HG03575 (cell line): ENCODE measurements around the gene ELL.
"Not testable (repeated sequence)": the region's sequence is repeated elsewhere in the genome, so short reads cannot be mapped to it uniquely, and the experiment has no call there.

Experiments
- ATAC-seq: cut with Tn5 transposase; IDR thresholded peaks from one replicate; pipeline ENCODE4 v1.9.1; 2021; ENCODE audit not compliant: unreplicated experiment, insufficient number of reproducible peaks, low FRiP score; ENCODE audit errors: extremely low read depth

The ELL gene

DNA sequence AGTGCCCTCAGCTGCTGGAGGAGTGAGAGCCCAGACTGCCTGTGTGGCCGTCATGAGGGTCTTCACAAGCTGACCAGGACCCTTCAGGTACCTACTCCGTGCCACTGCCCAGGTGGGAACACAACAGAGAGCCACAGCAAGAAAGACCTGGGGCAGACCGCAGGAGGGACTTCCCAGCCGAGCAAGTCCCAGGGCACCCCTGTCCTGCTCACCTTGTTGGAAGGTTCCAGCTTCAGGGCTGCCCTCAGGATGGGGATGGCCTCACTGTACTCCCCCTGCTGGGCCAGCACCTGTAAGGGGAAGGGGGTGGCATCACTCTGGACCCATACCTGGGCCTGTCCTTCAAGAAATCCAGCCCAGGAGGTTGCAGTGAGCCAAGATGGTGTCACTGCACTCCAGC is 11.2 kb upstream of the ELL start:
- ATAC-seq, result no peak

DNA sequence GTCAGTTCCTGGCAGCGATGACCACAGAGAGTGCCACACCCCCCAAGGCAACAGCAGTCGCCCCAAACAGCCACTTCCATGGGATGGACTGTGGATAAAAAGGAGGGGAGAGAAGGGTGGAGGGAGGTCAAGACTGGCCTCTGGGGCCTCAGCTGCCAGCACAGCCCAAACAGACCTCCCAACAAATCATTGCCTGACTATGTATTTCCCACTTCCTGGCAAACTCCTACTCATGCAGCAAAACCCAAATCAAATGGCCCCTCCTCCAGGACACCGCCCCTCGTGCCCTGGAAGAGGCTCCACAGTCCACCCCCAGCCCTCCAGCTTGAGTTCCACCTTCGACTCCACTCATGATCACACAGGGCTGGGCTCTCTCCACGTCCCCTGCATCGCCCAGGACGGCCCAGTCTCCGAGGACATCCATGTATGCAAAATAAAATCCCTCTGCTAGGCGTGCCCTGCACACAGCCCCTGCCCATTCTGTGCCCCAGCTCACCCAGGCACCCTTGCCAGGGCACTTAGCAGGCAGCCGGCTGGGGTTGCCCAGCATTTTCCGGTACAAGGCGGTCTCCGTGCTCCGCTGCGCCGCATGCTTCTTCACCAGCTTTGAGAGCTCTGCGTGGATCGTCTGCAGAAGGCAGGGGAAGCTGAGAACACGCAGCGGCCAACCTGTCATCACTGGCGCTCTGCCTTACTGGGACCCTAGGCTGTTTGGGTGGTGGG is 10.5 kb upstream of the ELL start:
- no peak for ATAC-seq

GRCh38 chr19:18531485-18531884 is 9.6 kb upstream of the ELL start:
- ATAC-seq, result no peak

GRCh38 chr19:18529782-18530181 is 7.9 kb upstream of the ELL start:
- no peak for ATAC-seq

- ATAC-seq, result no peak
Observed at GRCh38 chr19:18526316-18526715, 4.4 kb upstream of the ELL start.

DNA sequence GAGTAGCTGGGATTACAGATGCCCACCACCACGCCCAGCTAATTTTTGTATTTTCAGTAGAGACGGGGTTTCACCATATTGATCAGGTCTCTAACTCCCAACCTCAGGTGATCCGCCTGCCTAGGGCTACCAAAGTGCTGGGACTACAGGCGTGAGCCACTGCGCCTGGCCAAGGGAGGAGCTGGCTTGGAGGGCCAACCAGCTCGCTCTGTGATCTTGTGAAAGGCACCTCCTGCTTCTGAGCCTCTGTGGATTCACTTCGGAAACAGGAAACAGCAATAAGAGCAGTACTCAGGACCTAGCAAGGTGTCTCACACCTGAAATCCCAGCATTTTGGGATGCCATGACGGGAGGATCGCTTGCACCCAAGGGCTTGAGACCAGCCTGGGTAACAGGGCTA is 2.0 kb upstream of the ELL start:
- no peak for ATAC-seq

GRCh38 chr19:18522862-18523440 is 1.1 kb upstream of the ELL start:
- ATAC-seq, result not testable (repeated sequence)

DNA sequence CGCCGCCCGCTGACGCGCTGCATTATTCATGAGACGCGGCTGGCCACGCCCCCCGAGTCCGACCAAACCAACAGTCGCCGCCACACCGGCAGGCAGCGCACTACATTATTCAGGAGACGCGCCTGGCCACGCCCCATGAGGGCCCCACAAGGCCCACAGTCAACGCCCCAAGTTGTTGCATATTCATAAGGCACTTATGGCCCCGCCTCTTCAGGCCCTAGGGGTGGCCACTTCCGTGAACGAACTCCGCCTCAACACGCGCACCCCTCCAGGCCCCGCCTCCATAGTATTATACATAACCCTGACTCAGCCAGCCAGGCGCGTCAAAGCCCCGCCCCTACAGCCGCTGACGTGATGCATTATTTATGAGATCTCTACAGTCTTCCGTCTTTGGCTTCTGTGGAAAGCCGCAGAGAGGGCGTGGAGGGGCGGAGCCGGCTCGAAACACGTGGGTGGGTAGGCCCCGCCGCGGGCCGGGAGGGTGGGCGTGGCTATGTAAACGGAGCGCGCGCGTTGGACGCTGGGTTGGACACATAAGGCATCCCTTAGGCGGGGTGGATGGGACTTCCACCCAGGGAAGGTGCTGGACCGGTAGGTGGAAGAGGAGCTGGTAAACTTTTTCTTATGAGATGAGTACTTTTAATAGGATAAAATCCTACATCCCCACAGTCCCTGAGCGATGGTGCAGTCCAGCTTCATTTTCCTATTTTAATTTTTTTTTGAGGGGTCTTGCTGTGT is 423 bp upstream of the ELL start:
- ATAC-seq, result peak; percentile 65

GRCh38 chr19:18520848-18521691 is 800 bp downstream of the ELL start:
- no peak for ATAC-seq

DNA sequence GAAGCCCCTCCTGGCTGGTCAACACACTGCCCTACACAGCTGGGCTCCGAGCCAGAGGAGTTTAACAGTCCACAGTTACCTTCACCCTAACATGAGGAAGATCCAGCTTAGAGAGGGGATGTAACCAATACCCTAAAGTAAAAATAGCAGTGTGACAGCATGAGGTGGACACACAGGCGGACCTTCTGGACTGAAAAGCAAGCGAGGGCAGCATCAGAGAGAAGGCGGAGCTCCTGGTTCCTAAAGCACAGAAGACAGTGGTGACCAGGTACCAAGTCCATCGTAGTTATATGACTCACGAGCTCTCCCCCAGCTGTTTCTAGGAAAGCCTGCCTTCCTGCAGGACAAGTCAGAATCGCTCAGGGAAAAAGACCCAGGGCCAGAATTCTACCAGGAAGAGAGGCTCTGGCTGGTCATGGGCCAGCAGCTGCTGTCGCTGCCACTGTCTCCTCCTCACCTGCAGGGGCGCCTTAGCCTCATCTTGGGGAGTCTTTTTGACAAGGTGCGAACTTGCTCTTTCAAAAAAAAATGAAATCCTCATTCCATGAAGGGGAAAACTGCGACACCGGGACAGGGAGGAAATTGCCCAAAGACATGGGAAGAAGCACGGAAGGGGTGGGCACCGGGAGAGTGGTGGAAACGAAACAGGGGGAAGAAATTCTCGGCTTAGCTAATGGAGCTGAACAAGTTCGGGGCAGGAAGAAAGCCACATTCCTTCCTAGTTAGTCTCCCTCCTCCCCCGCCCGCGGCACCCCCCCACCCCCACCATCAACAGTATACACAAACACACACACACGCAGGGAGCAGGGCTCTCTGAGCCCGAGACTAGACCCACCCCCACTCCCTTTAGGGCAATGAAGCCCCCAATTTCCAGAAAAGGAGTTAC is 1.7 kb downstream of the ELL start:
- ATAC-seq, result no peak

DNA sequence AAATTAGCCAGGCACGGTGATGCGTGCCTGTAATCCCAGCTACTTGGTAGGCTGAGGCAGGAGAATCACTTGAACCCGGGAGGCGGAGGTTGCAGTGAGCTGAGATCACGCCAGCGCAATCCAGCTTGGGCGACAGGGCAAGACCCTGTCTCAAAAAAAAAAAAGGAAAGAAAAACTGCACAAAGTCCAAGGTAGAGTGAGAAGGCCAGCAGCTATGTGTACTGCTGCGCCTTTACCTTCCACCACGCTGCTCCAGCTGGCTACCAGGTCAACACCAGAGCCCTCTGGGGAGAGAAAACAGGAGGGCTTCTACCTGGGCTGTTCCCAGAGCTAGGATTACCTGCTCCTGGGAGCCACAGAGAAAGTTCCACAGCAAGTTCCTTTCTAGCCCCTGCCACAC is 3.2 kb downstream of the ELL start:
- no peak for ATAC-seq

DNA sequence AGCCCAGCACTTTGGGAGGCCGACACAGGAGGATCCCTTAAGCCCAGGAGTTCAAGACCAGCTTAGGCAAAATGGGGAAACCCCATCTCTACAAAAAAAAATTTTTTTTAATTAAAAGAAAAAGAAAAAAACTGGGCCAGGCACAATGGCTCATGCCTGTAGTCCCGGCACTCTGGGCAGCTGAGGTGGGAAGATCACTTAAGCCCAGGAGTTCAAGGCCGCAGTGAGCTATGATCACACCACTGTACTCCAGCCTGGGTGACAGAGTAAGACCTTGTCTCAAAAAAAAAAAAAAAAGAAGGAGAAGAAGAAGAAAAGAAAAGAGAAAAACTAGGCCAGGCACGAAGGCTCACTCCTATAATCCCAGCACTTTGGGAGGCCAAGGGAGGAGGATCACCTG is 4.3 kb downstream of the ELL start:
- ATAC-seq, result no peak

GRCh38 chr19:18515959-18516358 is 5.9 kb downstream of the ELL start:
- no peak for ATAC-seq

DNA sequence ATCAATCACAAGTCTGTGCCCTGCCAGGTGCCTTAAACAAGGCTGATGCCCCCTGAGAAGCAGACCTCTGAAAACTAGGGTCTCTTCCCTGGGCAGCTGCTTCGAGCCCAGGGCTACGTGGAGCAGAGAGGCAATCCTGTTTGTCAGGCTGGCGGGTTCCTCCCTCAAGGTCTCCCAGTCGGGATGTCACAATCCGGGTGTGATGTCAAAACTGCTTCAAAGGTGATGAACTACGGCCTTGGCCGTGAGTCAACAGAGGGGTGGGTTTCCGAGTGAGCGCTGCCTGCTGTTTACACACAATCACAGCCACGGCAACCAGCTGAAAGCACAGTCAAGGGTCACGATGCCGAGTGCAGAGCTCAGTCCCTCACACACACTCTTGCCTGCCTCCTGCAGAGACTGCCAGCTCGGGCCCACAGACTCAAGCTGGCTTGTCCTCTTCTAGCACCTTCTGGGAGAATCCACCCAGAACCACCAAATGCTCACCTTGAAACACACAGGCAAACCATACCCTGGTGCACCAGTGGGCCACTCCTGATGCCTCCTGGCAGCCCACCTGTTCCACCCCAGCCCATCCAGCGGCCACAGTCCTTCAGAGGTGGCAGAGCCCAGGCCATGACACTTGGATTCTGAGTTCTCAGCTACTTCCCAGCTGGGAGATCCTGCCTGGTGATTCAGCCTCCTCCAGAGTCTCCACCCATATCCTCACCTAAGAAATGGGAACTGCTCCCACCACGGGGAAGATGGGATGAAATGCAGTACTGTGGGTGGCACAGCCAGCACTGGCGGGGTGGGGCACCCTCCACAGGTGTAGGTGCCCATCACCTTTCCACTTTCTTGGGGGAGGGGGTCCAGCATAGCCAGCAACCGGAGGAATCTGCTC is 6.8 kb downstream of the ELL start:
- ATAC-seq, result no peak

- no peak for ATAC-seq
Observed at GRCh38 chr19:18513868-18514267, 8.0 kb downstream of the ELL start.

GRCh38 chr19:18510216-18510615 is 11.7 kb downstream of the ELL start:
- ATAC-seq, result no peak

DNA sequence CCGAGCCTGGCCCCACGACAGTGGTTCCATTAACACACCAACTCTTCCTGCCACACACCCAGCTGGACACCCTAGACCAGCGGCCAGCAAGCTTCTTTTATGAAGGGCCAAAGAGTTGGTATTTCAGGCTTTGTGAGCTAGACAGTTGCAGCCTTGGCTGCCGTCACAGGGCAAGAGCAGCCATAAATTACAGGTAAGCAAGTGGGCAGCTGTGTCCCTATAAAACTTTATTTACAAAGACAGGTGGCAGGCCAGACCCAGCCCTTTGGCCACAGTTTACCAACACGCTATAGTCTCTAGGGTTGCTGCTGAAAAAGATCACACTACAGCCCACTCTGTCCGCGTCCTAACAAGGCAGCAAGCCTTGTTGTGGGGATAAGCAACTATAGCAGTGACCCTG is 13.3 kb downstream of the ELL start:
- ATAC-seq, result no peak
